GM12878 (cell line): ENCODE data around the gene TPO. TPM values are rescaled to one million over a fixed set of nuclear protein-coding genes. Genes with fewer than 3 reads are reported as not detected.

Source experiments
- ATAC-seq: fragments of 200-7000 bp; cut with Tn5 transposase; 3 replicates; pipeline ENCODE4 v1.9.1; 2020; ENCODE audit warnings: mild to moderate bottlenecking, moderate library complexity
- BruUV-seq: library from RNA; stranded (reverse); fragments of 400-500 nt; replicated peaks from 2 replicates; lab custom pipeline; 2021; lab: Mats Ljungman, UMichigan
- CTCF ChIA-PET: fragments of 300-600 bp; sonication (Branson Sonifier 250); formaldehyde crosslinking; extraction: SDS; loops from one replicate; lab custom pipeline; 2021; ENCODE audit warnings: inconsistent platforms; lab: Yijun Ruan, JAX
- POLR2A ChIA-PET: fragments of 350-600 bp; formaldehyde crosslinking; extraction: SDS; loops from one replicate; lab custom pipeline; 2021; ENCODE audit warnings: inconsistent platforms; lab: Charles Lee
- RAD21 ChIA-PET: fragments of 300-600 bp; sonication (Branson Sonifier 250); formaldehyde crosslinking; loops from one replicate; lab custom pipeline; 2023; ENCODE audit warnings: antibody characterized with exemption; ENCODE audit not compliant: unreplicated experiment; lab: Charles Lee
- SMC1A ChIA-PET: fragments of 300-600 bp; sonication (Branson Sonifier 250); formaldehyde crosslinking; loops from one replicate; lab custom pipeline; 2023; ENCODE audit not compliant: unreplicated experiment, uncharacterized antibody; lab: Charles Lee
- DNase-seq: peaks from one replicate; pipeline ENCODE4 v3.0.0-alpha.2; 2011; ENCODE audit warnings: low read depth, low spot score
- FAIRE-seq: peaks from 3 replicates; lab custom pipeline; 2011; peaks lifted over from hg19 to GRCh38; lab: Jason Lieb, UNC
- H2AFZ ChIP-seq: 2 replicates; pipeline ENCODE4 v1.6.0; 2011; ENCODE audit warnings: low read depth, low read length, control low read depth; ENCODE audit not compliant: control insufficient read depth
- H3K27ac ChIP-seq: 2 replicates; pipeline ENCODE4 v1.5.1; 2011; ENCODE audit warnings: control low read depth; ENCODE audit not compliant: control insufficient read depth, insufficient read depth
- H3K27me3 ChIP-seq, 2 experiments: replicated peaks in 1 of 2; 2 replicates each; pipeline versions ENCODE4 v1.6.0 to v1.6.1; 2011; ENCODE audit warnings: low read length in 1 of 2; ENCODE audit not compliant: control insufficient read depth in 2 of 2, insufficient read depth in 2 of 2
- H3K36me3 ChIP-seq, 2 experiments: 2 replicates each; pipeline ENCODE4 v1.5.1; 2011; ENCODE audit warnings: low read length in 1 of 2; ENCODE audit not compliant: control insufficient read depth in 2 of 2, insufficient read depth in 2 of 2
- H3K4me1 ChIP-seq: 2 replicates; pipeline ENCODE4 v1.6.1; 2011; ENCODE audit warnings: mild to moderate bottlenecking, low read length, moderate library complexity, mixed read lengths; ENCODE audit not compliant: control insufficient read depth, insufficient read depth
- H3K4me2 ChIP-seq: 2 replicates; pipeline ENCODE4 v1.6.0; 2011; ENCODE audit warnings: control low read depth; ENCODE audit not compliant: control insufficient read depth, insufficient read depth
- H3K4me3 ChIP-seq: fragments of 200-600 bp; sonication (generic); 2 replicates; pipeline ENCODE4 v1.5.1; 2016
- H3K79me2 ChIP-seq: 2 replicates; pipeline ENCODE4 v1.6.0; 2011; ENCODE audit warnings: low read length; ENCODE audit not compliant: control insufficient read depth, insufficient read depth
- H3K9ac ChIP-seq: 2 replicates; pipeline ENCODE4 v1.8.0; 2011; ENCODE audit warnings: low read length, control low read depth, mixed read lengths; ENCODE audit not compliant: control insufficient read depth, insufficient read depth
- H3K9me3 ChIP-seq: replicated peaks from 3 replicates; pipeline ENCODE4 v1.5.1; 2011; ENCODE audit warnings: mild to moderate bottlenecking, low read length; ENCODE audit not compliant: control insufficient read depth, insufficient read depth
- H4K20me1 ChIP-seq: 2 replicates; pipeline ENCODE4 v1.6.0; 2011; ENCODE audit not compliant: control insufficient read depth, insufficient read depth
- E4F1 ChIP-seq: fragments of 450-650 bp; IDR thresholded peaks from 2 replicates; pipeline ENCODE4 v1.6.1; 2018; ENCODE audit warnings: borderline replicate concordance, mild to moderate bottlenecking; ENCODE audit not compliant: partially characterized antibody
- HCFC1 ChIP-seq: fragments of 150-350 bp; IDR thresholded peaks from 2 replicates; pipeline ENCODE4 v1.6.1; 2014; ENCODE audit warnings: low read length
- MYC ChIP-seq: IDR thresholded peaks from 2 replicates; pipeline ENCODE4 v1.6.1; 2011; ENCODE audit warnings: mild to moderate bottlenecking, low read length, moderate library complexity, inconsistent platforms; ENCODE audit not compliant: insufficient read depth, insufficient replicate concordance, insufficient read length, severe bottlenecking
- PAX8 ChIP-seq: fragments of 450-650 bp; IDR thresholded peaks from 2 replicates; pipeline ENCODE4 v1.6.1; 2017; ENCODE audit warnings: mild to moderate bottlenecking, moderate library complexity
- POLR2AphosphoS2 ChIP-seq: IDR thresholded peaks from 2 replicates; pipeline ENCODE4 v1.6.1; 2011; ENCODE audit warnings: low read depth, mild to moderate bottlenecking, low read length, improper control_type of control experiment, moderate library complexity
- PRDM15 ChIP-seq: fragments of 450-650 bp; formaldehyde crosslinking; IDR thresholded peaks from 2 replicates; pipeline ENCODE4 v1.4.0; 2020; ENCODE audit warnings: mild to moderate bottlenecking, moderate library complexity
- TBL1XR1 ChIP-seq: IDR thresholded peaks from 2 replicates; pipeline ENCODE4 v1.6.1; 2012; ENCODE audit warnings: low read depth, low read length, improper control_type of control experiment
- TCF3 ChIP-seq: IDR thresholded peaks from 2 replicates; pipeline ENCODE4 v1.6.1; 2012; ENCODE audit warnings: low read depth, mild to moderate bottlenecking, low read length, borderline replicate concordance; ENCODE audit not compliant: insufficient read depth
- ZBTB33 ChIP-seq: fragments of 450-650 bp; IDR thresholded peaks from 2 replicates; pipeline ENCODE4 v1.6.1; 2017; ENCODE audit warnings: mild to moderate bottlenecking
- ZNF687 ChIP-seq: fragments of 450-650 bp; IDR thresholded peaks from 2 replicates; pipeline ENCODE4 v1.6.1; 2017; ENCODE audit warnings: mild to moderate bottlenecking, moderate library complexity
- WGBS: methylation state at CpG from one replicate; pipeline ENCODE4 v1.1.6; 2016; ENCODE audit warnings: low lambda C conversion rate; ENCODE audit not compliant: insufficient replicate concordance, insufficient coverage; ENCODE audit errors: missing lambda C conversion rate; 5-methylcytosine and 5-hydroxymethylcytosine counted together
- in situ Hi-C: fragments of 300-500 bp; cut with MboI; formaldehyde crosslinking; loops from 9 replicates; pipeline ENCODE4 v1.14.3; 2018; ENCODE audit warnings: mixed read lengths
- intact Hi-C: fragments of 100-400 bp; cut with micrococcal nuclease; formaldehyde crosslinking; loops from one replicate; pipeline ENCODE4 v1.14.2; 2022; ENCODE audit not compliant: unreplicated experiment
- polyA plus RNA-seq, 11 experiments: library from polyadenylated mRNA; depleted of rRNA in 4 of 11; unstranded in 6 of 11; stranded (reverse) in 5 of 11; fragments of >200 nt; fragmentation: Nextera tagmentation in 4 of 11; fragmentation: Illumina TruSeq in 1 of 11; extraction: Ambion mirVana in 4 of 11; extraction: Trizol in 1 of 11; gene quantifications; 1 replicate in 1 of 11; 2 replicates in 10 of 11; pipeline versions ENCODE4 v1.2.1 to v1.2.3, GENCODE V29; 2011 to 2016; ENCODE audit warnings: inconsistent platforms in 2 of 11, missing spikeins in 2 of 11, low read depth in 1 of 11
- total RNA-seq, 4 experiments: library from RNA; depleted of rRNA in 3 of 4; stranded (reverse); fragments of >200 nt in 3 of 4; fragmentation: Illumina TruSeq in 1 of 4; extraction: Trizol in 1 of 4; gene quantifications; 2 replicates each; pipeline versions ENCODE4 v1.2.1 to v1.2.3, GENCODE V29; 2013 to 2021

The TPO gene
- total and polyA plus RNA-seq, 10 of the 15 experiments (the other 5 are each of a cell fraction or from before 2014, with no cell fraction given): 0.07 to 0.11 TPM; not detected in 8

GRCh38 chr2:1448009-1448408 is 34.7 kb downstream of the TPO start:
- in situ Hi-C loops (no loop called here), intact Hi-C loops (no loop called here)
- SMC1A ChIA-PET: no interaction called here
- Histone ChIP-seq H3K9me3 (no peaks in the 10 kb centered on the region), H3K36me3 (no peaks in the 10 kb centered on the region), H3K4me2 (no peak overlapping the region), H3K27ac (no peak overlapping the region), H3K27me3 (no peaks in the 10 kb centered on the region), H3K4me1 (no peaks in the 10 kb centered on the region), H4K20me1 (no peaks in the 10 kb centered on the region), H3K9ac (no peak overlapping the region), H3K79me2 (no peaks in the 10 kb centered on the region), H2AFZ (no peak overlapping the region), H3K4me3 (no peak overlapping the region)
- CTCF ChIA-PET: no interaction called here
- no TSS peak for BruUV-seq
- TF ChIP-seq MYC: no peak
- no peak for TF ChIP-seq PAX8
- no peak for TF ChIP-seq ZBTB33
- no peak for TF ChIP-seq E4F1
- no peak for TF ChIP-seq ZNF687
- TF ChIP-seq PRDM15 (CRISPR knock-in tag): no peak
- no peak for TF ChIP-seq TCF3
- no peak for TF ChIP-seq TBL1XR1
- TF ChIP-seq HCFC1: no peak
- TF ChIP-seq POLR2AphosphoS2: no peak
- WGBS: 34% methylated on average over 18 of the region's 18 CpGs
- RAD21 ChIA-PET: no interaction called here
- FAIRE-seq (no peak), ATAC-seq (no peak), DNase-seq (no peak)
- POLR2A ChIA-PET: no interaction called here
